Measurements from ENCODE around the gene ARHGEF3.

GRCh38 chr3:56826831-56827722 lies 25.3 kb upstream of the ARHGEF3 start:
- no peak for TF ChIP-seq EP300 (conservative IDR thresholded peaks at IDR 0.05; ENCODE audit: poor library complexity, severe bottlenecking)
- TF ChIP-seq CTCF (IDR thresholded peaks at IDR 0.05; ENCODE audit: poor library complexity, severe bottlenecking) = no peak
- no peak for TF ChIP-seq POLR2AphosphoS5 (IDR thresholded peaks at IDR 0.05)
- TF ChIP-seq REST (IDR thresholded peaks at IDR 0.05; ENCODE audit: borderline replicate concordance) = no peak
